IMR-90 (cell line): Measurements from ENCODE around the gene AHSG. TPM values are rescaled to one million over a fixed set of nuclear protein-coding genes. Genes with fewer than 3 reads are reported as not detected.

Experiments
- ATAC-seq: fragments of 200-7000 bp; cut with Tn5 transposase; 2 replicates; pipeline ENCODE4 v1.9.1; 2020; ENCODE audit warnings: low read depth, mild to moderate bottlenecking, moderate library complexity
- BruUV-seq: library from RNA; stranded (reverse); fragments of 400-500 nt; replicated peaks from 2 replicates; lab custom pipeline; 2021; lab: Mats Ljungman, UMichigan
- CTCF ChIA-PET: fragments of 300-600 bp; formaldehyde crosslinking; extraction: SDS; loops from one replicate; lab custom pipeline; 2021; ENCODE audit warnings: antibody characterized with exemption; lab: Yijun Ruan, JAX
- POLR2A ChIA-PET: fragments of 300-600 bp; sonication (Branson Sonifier 250); formaldehyde crosslinking; loops from one replicate; lab custom pipeline; 2022; ENCODE audit warnings: antibody characterized with exemption; ENCODE audit not compliant: unreplicated experiment; lab: Charles Lee
- DNase-seq: peaks from one replicate; pipeline ENCODE4 v3.0.0; 2013
- H2AFZ ChIP-seq: replicated peaks from 2 replicates; pipeline ENCODE3; 2013; ENCODE audit warnings: low read length, mild to moderate bottlenecking; ENCODE audit not compliant: poor library complexity
- H2AK5ac ChIP-seq: 2 replicates; pipeline ENCODE4 v1.6.1; 2013; ENCODE audit warnings: low read depth, low read length, inconsistent platforms
- H2AK9ac ChIP-seq: replicated peaks from 2 replicates; pipeline ENCODE3; 2013; ENCODE audit warnings: mild to moderate bottlenecking, low read depth, low read length, moderate library complexity; ENCODE audit not compliant: poor library complexity
- H2BK120ac ChIP-seq: 2 replicates; pipeline ENCODE4 v1.6.1; 2013; ENCODE audit warnings: low read depth, low read length, inconsistent platforms
- H2BK15ac ChIP-seq: 3 replicates; pipeline ENCODE4 v1.6.1; 2013; ENCODE audit warnings: low read depth, low read length, inconsistent platforms
- H2BK20ac ChIP-seq: 2 replicates; pipeline ENCODE4 v1.6.1; 2013; ENCODE audit warnings: low read depth, mild to moderate bottlenecking, inconsistent platforms, low read length, moderate library complexity
- H2BK5ac ChIP-seq: 2 replicates; pipeline ENCODE4 v1.6.1; 2013; ENCODE audit warnings: mild to moderate bottlenecking, low read depth, low read length, inconsistent platforms; ENCODE audit not compliant: poor library complexity, severe bottlenecking
- H3K14ac ChIP-seq: replicated peaks from 2 replicates; pipeline ENCODE4 v1.6.1; 2013; ENCODE audit warnings: low read depth, low read length, inconsistent platforms
- H3K18ac ChIP-seq: 2 replicates; pipeline ENCODE4 v1.6.1; 2013; ENCODE audit warnings: low read depth, low read length, control low read depth
- H3K23ac ChIP-seq: 2 replicates; pipeline ENCODE4 v1.6.1; 2013; ENCODE audit warnings: low read depth, low read length, inconsistent platforms
- H3K27ac ChIP-seq: 2 replicates; pipeline ENCODE4 v1.5.1; 2013; ENCODE audit warnings: mild to moderate bottlenecking, control low read depth, low read length; ENCODE audit not compliant: insufficient read depth
- H3K27me3 ChIP-seq: 2 replicates; pipeline ENCODE4 v1.6.1; 2013; ENCODE audit warnings: low read length; ENCODE audit not compliant: control insufficient read depth, insufficient read depth
- H3K36me3 ChIP-seq: 2 replicates; pipeline ENCODE4 v1.6.1; 2013; ENCODE audit warnings: low read length, mixed read lengths; ENCODE audit not compliant: control insufficient read depth, insufficient read depth
- H3K4ac ChIP-seq: 2 replicates; pipeline ENCODE4 v1.6.1; 2013; ENCODE audit warnings: low read depth, low read length, inconsistent platforms
- H3K4me1 ChIP-seq: 2 replicates; pipeline ENCODE4 v1.6.1; 2013; ENCODE audit warnings: low read length, mixed read lengths; ENCODE audit not compliant: control insufficient read depth, insufficient read depth
- H3K4me2 ChIP-seq: 2 replicates; pipeline ENCODE4 v1.6.1; 2013; ENCODE audit warnings: low read depth, mild to moderate bottlenecking, control low read depth, low read length, moderate library complexity
- H3K4me3 ChIP-seq: 2 replicates; pipeline ENCODE4 v1.5.1; 2013; ENCODE audit warnings: low read depth, mild to moderate bottlenecking, control low read depth, low read length, moderate library complexity; ENCODE audit not compliant: insufficient read depth
- H3K56ac ChIP-seq: 2 replicates; pipeline ENCODE4 v1.6.1; 2013; ENCODE audit warnings: low read length, inconsistent platforms; ENCODE audit not compliant: insufficient read depth; ENCODE audit errors: extremely low read depth
- H3K79me1 ChIP-seq, 2 experiments: 2 replicates each; pipeline ENCODE4 v1.6.1; 2013; ENCODE audit warnings: low read length in 2 of 2, inconsistent platforms in 1 of 2, low read depth in 1 of 2
- H3K9ac ChIP-seq: 2 replicates; pipeline ENCODE4 v1.6.1; 2013; ENCODE audit warnings: low read depth, low read length, control low read depth
- H3K9me1 ChIP-seq: 2 replicates; pipeline ENCODE4 v1.6.1; 2013; ENCODE audit warnings: low read length, inconsistent platforms; ENCODE audit not compliant: insufficient read depth
- H3K9me3 ChIP-seq: 2 replicates; pipeline ENCODE4 v1.6.1; 2013; ENCODE audit warnings: low read length; ENCODE audit not compliant: control insufficient read depth, insufficient read depth
- H4K20me1 ChIP-seq: 2 replicates; pipeline ENCODE4 v1.6.1; 2013; ENCODE audit warnings: low read length, inconsistent platforms; ENCODE audit not compliant: insufficient read depth
- H4K5ac ChIP-seq: 2 replicates; pipeline ENCODE4 v1.6.1; 2013; ENCODE audit warnings: mild to moderate bottlenecking, low read depth, low read length, control low read depth
- H4K8ac ChIP-seq, 2 experiments: 2 replicates each; pipeline ENCODE4 v1.6.1; 2013; ENCODE audit warnings: low read depth in 2 of 2, low read length in 2 of 2, control low read depth in 1 of 2, inconsistent platforms in 1 of 2
- H4K91ac ChIP-seq: 2 replicates; pipeline ENCODE4 v1.6.1; 2013; ENCODE audit warnings: low read depth, low read length, inconsistent platforms; ENCODE audit not compliant: insufficient read depth
- BHLHE40 ChIP-seq: fragments of 150-350 bp; IDR thresholded peaks from 2 replicates; pipeline ENCODE4 v1.6.1; 2016; ENCODE audit warnings: mild to moderate bottlenecking, low read depth, low read length
- CEBPB ChIP-seq: IDR thresholded peaks from 2 replicates; pipeline ENCODE4 v1.6.1; 2012; ENCODE audit warnings: low read depth, low read length, improper control_type of control experiment
- CHD1 ChIP-seq: IDR thresholded peaks from 2 replicates; pipeline ENCODE4 v1.6.1; 2012; ENCODE audit warnings: low read depth, low read length, improper control_type of control experiment
- FOS ChIP-seq: fragments of 150-350 bp; IDR thresholded peaks from 2 replicates; pipeline ENCODE4 v1.6.1; 2016; ENCODE audit warnings: low read depth, low read length
- MAFK ChIP-seq: IDR thresholded peaks from 2 replicates; pipeline ENCODE4 v1.6.1; 2012; ENCODE audit warnings: low read depth, low read length, improper control_type of control experiment
- MAZ ChIP-seq: IDR thresholded peaks from 2 replicates; pipeline ENCODE4 v1.6.1; 2012; ENCODE audit warnings: low read depth, mild to moderate bottlenecking, low read length, improper control_type of control experiment, moderate library complexity, borderline replicate concordance
- MXI1 ChIP-seq: IDR thresholded peaks from 2 replicates; pipeline ENCODE4 v1.6.1; 2012; ENCODE audit warnings: low read depth, mild to moderate bottlenecking, low read length, moderate library complexity, borderline replicate concordance
- NFE2L2 ChIP-seq: fragments of 150-350 bp; IDR thresholded peaks from 2 replicates; pipeline ENCODE4 v1.6.1; 2016; ENCODE audit warnings: low read depth, mild to moderate bottlenecking, low read length
- POLR2A ChIP-seq: IDR thresholded peaks from 2 replicates; pipeline ENCODE4 v1.6.1; 2012; ENCODE audit warnings: mild to moderate bottlenecking, low read depth, low read length
- RAD21 ChIP-seq: IDR thresholded peaks from 2 replicates; pipeline ENCODE4 v1.6.1; 2012; ENCODE audit warnings: low read length, improper control_type of control experiment
- RCOR1 ChIP-seq: IDR thresholded peaks from 2 replicates; pipeline ENCODE4 v1.6.1; 2012; ENCODE audit warnings: mild to moderate bottlenecking, low read length, improper control_type of control experiment; ENCODE audit not compliant: insufficient replicate concordance
- RFX5 ChIP-seq: IDR thresholded peaks from 2 replicates; pipeline ENCODE4 v1.8.0; 2012; ENCODE audit warnings: low read depth, mild to moderate bottlenecking, low read length, moderate library complexity
- SMC3 ChIP-seq: fragments of 150-350 bp; IDR thresholded peaks from 2 replicates; pipeline ENCODE4 v1.6.1; 2016; ENCODE audit warnings: low read depth, mild to moderate bottlenecking, antibody characterized with exemption, low read length, moderate library complexity
- WGBS, 2 experiments: methylation state at CpG; one replicate each; pipeline versions ENCODE4 v1.1.5 to v1.1.7; 2013; ENCODE audit warnings: missing lambda C conversion rate in 2 of 2; ENCODE audit not compliant: insufficient read length in 1 of 2; ENCODE audit errors: extremely low coverage in 2 of 2; 5-methylcytosine and 5-hydroxymethylcytosine counted together
- dilution Hi-C: fragments of 300-500 bp; cut with HindIII; formaldehyde crosslinking; loops from one replicate; pipeline ENCODE4 v1.14.3; 2018; ENCODE audit warnings: low sequenced_read_pairs; ENCODE audit not compliant: unreplicated experiment
- in situ Hi-C: fragments of 300-500 bp; cut with MboI; formaldehyde crosslinking; loops from 3 replicates; pipeline ENCODE4 v1.14.3; 2019; ENCODE audit warnings: low sequenced_read_pairs, inconsistent platforms, mixed read lengths
- intact Hi-C: fragments of 100-400 bp; cut with micrococcal nuclease; formaldehyde crosslinking; loops from 2 replicates; pipeline ENCODE4 v1.10.0; 2022
- polyA plus RNA-seq, 3 experiments: library from polyadenylated mRNA; depleted of rRNA; stranded (reverse); fragments of >200 nt; gene quantifications; 2 replicates each; pipeline ENCODE4 v1.2.3, GENCODE V29; 2012; ENCODE audit warnings: low replicate concordance in 1 of 3
- total RNA-seq: library from RNA; depleted of rRNA; stranded (reverse); fragments of >200 nt; gene quantifications from 2 replicates; pipeline ENCODE4 v1.2.3, GENCODE V29; 2012
- TF ChIP-seq, protein P1 (sequence below): fragments of 150-350 bp; IDR thresholded peaks from 2 replicates; pipeline ENCODE4 v1.6.1; 2016; ENCODE audit warnings: low read depth, mild to moderate bottlenecking, low read length, moderate library complexity, borderline replicate concordance
- TF ChIP-seq, protein P2 (sequence below): conservative IDR thresholded peaks from 2 replicates; pipeline ENCODE4 v1.5.1; 2012; ENCODE audit warnings: mild to moderate bottlenecking, low read depth, low read length, improper control_type of control experiment
- TF ChIP-seq, protein P3 (sequence below): fragments of 150-350 bp; IDR thresholded peaks from 2 replicates; pipeline ENCODE4 v1.6.1; 2017; ENCODE audit warnings: mild to moderate bottlenecking, antibody characterized with exemption, low read length, low read depth

The AHSG gene
- total and polyA plus RNA-seq, 2 of the 4 experiments (the other 2 are of a cell fraction), result not detected

DNA sequence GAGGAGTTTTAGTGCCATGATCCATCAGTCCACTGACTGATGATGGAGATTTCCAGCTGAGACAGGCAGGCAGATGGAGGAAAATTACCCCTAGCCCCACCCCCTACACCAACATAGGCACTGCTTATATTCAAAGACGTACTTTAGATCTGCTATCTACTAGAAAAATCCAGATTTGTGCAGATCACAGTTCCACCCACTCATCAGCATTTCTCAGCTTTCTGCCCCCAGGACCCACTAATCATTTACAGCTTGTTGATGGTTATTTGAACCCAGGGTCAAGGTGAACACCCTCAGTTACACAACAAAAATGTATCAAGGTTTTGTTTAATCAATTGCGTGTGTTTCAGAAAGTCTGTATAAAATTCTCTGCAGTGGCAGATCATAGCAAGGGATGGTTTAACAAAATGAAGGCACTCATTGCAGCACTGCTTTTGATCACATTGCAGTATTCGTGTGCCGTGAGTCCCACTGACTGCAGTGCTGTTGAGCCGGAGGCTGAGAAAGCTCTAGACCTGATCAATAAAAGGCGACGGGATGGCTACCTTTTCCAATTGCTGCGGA lies 52.8 kb downstream of the AHSG start, which contains the start of gene HRG:
Gene HRG (plus strand): TSS at position 390 of the 564 bp plus-strand sequence. CDS start 18 bp downstream, at position 408.
- Histone ChIP-seq H3K4me1 (no peaks in the 10 kb centered on the region), H3K9me1 (no peaks in the 10 kb centered on the region), H3K4me2 (no peak within 1 kb of the TSS), H3K4ac (no peak within 1 kb of the TSS), H2BK120ac (no peak within 1 kb of the TSS), H2BK15ac (no peak within 1 kb of the TSS), H3K23ac (no peak within 1 kb of the TSS), H2BK5ac (no peak within 1 kb of the TSS), H4K91ac (no peak within 1 kb of the TSS), H3K79me1 (no peaks in the 10 kb centered on the region), H2AK9ac (no peak within 1 kb of the TSS), H3K18ac (no peak within 1 kb of the TSS), H4K20me1 (no peaks in the 10 kb centered on the region), H2BK20ac (no peak within 1 kb of the TSS), H3K14ac (no peak within 1 kb of the TSS), H4K5ac (no peak within 1 kb of the TSS), H2AK5ac (no peak within 1 kb of the TSS), H4K8ac (no peak within 1 kb of the TSS), H3K9me3 (no peaks in the 10 kb centered on the region), H3K4me3 (no peak within 1 kb of the TSS), H3K27me3 (peaks cover 19% of the 10 kb centered on the region), H3K9ac (no peak within 1 kb of the TSS), H2AFZ (no peak within 1 kb of the TSS), H3K36me3 (no peaks in the 10 kb centered on the region), H3K27ac (no peak within 1 kb of the TSS), H3K56ac (no peak within 1 kb of the TSS)
- intact Hi-C loops (no loop called here), dilution Hi-C loops (no loop called here), in situ Hi-C loops (no loop called here)
- TF ChIP-seq SMC3 (no peak), RFX5 (no peak), MAZ (no peak), MXI1 (no peak), BHLHE40 (no peak), CHD1 (no peak), MAFK (no peak), NFE2L2 (no peak), RAD21 (no peak), CEBPB (no peak), FOS (no peak), RCOR1 (no peak), POLR2A (no peak)
- TF ChIP-seq, protein P1, sequence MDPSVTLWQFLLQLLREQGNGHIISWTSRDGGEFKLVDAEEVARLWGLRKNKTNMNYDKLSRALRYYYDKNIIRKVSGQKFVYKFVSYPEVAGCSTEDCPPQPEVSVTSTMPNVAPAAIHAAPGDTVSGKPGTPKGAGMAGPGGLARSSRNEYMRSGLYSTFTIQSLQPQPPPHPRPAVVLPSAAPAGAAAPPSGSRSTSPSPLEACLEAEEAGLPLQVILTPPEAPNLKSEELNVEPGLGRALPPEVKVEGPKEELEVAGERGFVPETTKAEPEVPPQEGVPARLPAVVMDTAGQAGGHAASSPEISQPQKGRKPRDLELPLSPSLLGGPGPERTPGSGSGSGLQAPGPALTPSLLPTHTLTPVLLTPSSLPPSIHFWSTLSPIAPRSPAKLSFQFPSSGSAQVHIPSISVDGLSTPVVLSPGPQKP, result no peak
- TF ChIP-seq, protein P2, sequence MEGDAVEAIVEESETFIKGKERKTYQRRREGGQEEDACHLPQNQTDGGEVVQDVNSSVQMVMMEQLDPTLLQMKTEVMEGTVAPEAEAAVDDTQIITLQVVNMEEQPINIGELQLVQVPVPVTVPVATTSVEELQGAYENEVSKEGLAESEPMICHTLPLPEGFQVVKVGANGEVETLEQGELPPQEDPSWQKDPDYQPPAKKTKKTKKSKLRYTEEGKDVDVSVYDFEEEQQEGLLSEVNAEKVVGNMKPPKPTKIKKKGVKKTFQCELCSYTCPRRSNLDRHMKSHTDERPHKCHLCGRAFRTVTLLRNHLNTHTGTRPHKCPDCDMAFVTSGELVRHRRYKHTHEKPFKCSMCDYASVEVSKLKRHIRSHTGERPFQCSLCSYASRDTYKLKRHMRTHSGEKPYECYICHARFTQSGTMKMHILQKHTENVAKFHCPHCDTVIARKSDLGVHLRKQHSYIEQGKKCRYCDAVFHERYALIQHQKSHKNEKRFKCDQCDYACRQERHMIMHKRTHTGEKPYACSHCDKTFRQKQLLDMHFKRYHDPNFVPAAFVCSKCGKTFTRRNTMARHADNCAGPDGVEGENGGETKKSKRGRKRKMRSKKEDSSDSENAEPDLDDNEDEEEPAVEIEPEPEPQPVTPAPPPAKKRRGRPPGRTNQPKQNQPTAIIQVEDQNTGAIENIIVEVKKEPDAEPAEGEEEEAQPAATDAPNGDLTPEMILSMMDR, result no peak
- TF ChIP-seq, protein P3, sequence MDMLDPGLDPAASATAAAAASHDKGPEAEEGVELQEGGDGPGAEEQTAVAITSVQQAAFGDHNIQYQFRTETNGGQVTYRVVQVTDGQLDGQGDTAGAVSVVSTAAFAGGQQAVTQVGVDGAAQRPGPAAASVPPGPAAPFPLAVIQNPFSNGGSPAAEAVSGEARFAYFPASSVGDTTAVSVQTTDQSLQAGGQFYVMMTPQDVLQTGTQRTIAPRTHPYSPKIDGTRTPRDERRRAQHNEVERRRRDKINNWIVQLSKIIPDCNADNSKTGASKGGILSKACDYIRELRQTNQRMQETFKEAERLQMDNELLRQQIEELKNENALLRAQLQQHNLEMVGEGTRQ, result no peak
- no peak for DNase-seq
- no peak for ATAC-seq
- WGBS, 2 experiments, result no CpG with 5 or more reads among the region's 8 CpGs
- no TSS peak for BruUV-seq
- ChIA-PET POLR2A (no interaction called here), CTCF (no interaction called here)
